GM12874 (cell line): Measurements from ENCODE around the gene CAPN10.

ENCODE experiments used
- CTCF ChIP-seq: IDR thresholded peaks from 2 replicates; pipeline ENCODE4 v1.5.1; 2011; ENCODE audit warnings: low read depth, mild to moderate bottlenecking, control low read depth, low read length, moderate library complexity; ENCODE audit not compliant: insufficient read depth

CAPN10 gene

GRCh38 chr2:240635998-240636547 is 49.5 kb downstream of the CAPN10 start:
- TF ChIP-seq CTCF = no peak

GRCh38 chr2:240636563-240637115 is 50.1 kb downstream of the CAPN10 start:
- TF ChIP-seq CTCF = no peak

- no peak for TF ChIP-seq CTCF
Observed at GRCh38 chr2:240637116-240637900, 50.8 kb downstream of the CAPN10 start.

GRCh38 chr2:240637901-240638345 is 51.4 kb downstream of the CAPN10 start:
- no peak for TF ChIP-seq CTCF

- no peak for TF ChIP-seq CTCF
Observed at GRCh38 chr2:240638512-240639160, 52.1 kb downstream of the CAPN10 start.

GRCh38 chr2:240639566-240639965 is 53.0 kb downstream of the CAPN10 start:
- TF ChIP-seq CTCF = no peak

GRCh38 chr2:240640939-240641338 is 54.4 kb downstream of the CAPN10 start:
- TF ChIP-seq CTCF = no peak
